T1000 (cell line): ENCODE results near the gene GALNT17.
"Not testable (repeated sequence)": the region's sequence is repeated elsewhere in the genome, so short reads cannot be mapped to it uniquely, and the experiment has no call there.

Source experiments
- DNase-seq: peaks from one replicate; lab custom pipeline; 2025; ENCODE audit warnings: mixed read lengths; lab: John Stamatoyannopoulos, UW

GALNT17 gene

DNA sequence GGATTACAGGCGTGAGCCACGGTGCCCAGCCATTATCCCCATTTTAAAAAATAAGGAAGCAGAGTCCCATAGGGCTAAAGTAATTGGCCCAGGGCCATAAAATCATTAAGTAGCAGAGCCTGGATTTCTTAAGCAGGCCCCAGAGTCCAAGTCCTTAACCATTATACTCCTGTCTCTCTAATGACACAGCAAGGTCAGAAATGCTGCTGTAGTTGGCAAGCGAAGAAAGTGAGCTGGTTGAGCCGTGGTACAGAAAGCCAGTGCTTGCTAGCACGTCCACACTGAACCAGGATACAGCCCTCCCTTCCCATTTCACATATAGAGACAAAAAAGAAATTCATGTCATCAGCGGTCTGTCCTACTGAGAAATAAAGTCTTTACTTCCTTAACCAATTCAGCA is 562.7 kb downstream of the GALNT17 start:
- DNase-seq: no peak

DNA sequence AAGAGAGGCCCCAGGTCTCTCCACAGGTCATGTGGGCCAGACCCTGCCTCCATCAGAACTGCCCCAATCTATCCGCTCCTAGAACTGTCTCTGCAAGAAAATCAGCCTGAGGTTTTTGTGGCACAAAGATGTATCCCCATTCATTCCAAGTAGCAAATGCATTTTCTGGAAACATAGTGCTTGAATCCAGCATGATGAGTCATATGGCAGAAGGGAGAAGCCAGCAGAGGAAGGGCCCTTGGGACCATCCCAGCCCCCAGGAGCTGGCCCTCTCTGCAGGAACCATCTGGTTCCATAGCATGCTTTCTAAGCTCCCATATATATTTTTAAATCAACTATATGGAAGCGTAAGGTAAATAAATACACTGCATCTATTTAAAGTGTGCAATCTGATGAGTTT is 563.2 kb downstream of the GALNT17 start:
- DNase-seq: no peak

- DNase-seq: no peak
Measured at GRCh38 chr7:71696511-71696910, 564.6 kb downstream of the GALNT17 start.

DNA sequence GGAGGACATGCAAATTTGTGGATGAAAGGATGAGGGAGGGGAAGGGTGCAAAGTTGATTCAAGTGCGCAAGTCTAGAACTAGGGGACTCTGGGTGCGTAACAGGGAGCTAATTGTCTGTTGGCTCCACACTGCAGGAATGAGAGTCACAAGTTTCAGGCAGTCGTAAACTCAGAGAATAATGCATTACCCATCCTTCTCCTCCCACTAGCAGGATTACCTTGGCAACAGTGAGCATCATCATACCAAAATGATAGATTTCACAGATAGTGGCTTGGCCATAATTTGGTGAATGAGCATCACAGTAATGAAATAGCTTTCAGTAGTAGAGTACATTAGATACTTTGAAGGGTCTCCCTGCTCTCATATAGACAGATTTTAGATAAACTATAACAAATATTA is 565.5 kb downstream of the GALNT17 start:
- no peak for DNase-seq

GRCh38 chr7:71705217-71705616 is 573.3 kb downstream of the GALNT17 start:
- no peak for DNase-seq

DNA sequence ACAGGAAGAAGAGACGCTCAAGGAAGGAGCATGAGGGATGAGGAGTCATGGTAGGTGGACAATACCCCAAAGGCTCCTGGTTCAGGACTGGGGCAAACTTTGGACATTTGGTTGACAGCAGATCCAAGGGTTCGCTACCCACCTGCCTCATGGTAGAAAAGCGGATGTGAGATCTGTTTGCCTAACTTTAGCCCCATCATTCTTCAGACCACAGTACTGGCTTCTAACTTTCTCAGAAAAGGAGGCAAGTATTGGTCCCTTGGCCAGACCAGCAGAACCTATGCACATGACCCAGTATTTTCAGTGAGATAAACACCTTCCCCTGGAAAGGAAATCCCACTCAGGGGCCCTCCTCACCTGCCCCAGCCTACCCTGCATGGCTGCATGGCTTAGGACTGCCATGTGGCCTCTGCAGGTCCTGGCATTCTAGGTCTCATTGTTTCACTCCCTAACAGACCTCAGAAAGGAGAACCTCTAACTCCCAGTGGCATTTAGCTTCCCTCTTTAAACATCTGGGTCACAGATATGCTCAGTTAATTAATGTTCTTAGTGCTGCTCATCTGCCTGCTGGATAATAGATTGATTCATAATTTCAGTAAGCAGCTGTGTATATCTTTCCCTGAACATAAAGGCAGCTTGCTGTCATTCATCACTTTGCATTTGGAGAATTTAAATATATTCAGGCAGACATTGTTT is 574.1 kb downstream of the GALNT17 start:
- no peak for DNase-seq

DNA sequence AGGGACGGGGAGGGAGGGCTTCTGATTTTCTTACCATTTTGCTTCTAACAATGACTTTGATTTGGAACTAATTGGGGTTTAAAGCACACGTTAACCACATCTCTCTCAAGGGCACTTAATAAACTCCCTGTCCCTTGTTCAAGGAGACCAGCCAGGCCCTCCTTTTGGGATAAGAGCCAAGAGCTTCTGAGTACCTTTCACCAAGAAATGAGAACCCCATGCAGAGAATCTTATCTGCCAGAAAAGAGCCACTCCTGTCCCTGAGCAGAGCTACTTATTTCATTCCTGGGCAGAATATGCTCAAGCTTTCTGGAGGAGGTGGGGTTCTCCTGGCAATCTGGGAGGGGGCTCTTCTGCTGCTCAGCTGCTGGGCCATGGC is 574.6 kb downstream of the GALNT17 start:
- DNase-seq: no peak

GRCh38 chr7:71707041-71707440 is 575.1 kb downstream of the GALNT17 start:
- DNase-seq: no peak

DNA sequence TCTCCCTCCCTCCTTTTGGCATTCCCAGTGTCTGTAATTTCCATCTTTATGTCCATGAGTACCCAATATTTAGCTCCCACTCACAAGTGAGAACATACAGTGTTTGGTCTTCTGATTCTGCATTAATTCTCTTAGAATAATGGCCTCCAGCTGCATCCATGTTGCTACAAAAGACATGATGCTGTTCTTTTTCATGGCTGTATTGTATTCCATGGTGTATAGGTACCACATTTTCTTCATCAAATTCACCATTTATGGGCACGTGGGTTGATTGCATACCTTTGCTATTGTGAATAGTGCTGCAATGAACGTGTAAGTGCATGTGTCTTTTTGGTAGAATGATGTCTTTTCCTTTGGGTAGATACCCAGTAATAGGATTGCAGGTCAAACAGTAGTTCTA is 576.8 kb downstream of the GALNT17 start:
- no peak for DNase-seq

GRCh38 chr7:71710442-71710841 is 578.5 kb downstream of the GALNT17 start:
- DNase-seq: no peak

DNA sequence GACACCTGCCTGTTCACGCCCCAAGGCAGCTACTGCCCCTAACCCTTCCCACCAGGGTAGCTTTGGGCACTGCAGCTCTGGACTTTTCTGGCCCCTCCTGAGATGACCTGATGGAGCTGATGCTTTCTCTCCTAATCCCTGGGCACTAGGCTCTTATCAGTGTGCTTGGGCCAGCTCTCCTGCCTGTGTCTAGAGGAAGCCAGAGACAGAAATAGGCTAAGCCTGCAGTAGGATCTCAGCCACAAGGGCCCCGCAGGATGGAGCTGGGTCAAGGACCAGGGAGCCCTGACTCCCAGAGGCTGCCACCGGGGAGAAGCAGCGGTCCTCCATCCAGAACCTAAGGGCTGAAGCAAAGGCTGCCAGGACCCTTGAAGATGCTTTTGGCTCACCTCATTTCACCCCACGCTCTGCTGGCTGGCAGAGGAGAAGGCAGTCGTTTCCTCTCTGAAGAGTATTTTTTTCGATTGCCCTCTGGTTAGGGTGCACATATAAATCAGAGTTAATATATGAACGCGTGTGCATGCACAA is 580.8 kb downstream of the GALNT17 start:
- no peak for DNase-seq

DNA sequence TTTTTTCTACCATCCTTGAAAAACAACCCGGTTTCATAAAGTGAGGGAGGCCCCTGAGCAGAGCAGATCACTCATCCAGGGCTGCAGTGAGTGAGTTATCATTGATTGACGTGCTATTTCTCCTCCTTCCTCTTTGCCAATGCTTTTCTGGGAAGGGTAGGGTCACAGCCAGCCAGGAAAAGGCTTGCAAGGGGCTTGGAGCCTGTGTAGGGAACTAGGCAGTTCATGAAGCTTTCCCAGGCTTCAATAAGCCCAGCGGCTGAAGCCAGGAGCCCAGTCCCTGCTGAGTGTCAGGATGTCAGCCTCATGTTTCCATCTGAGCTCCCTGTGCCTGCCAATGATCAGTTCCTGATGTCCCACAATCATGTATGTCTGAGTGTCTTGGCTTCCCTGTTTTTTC is 584.7 kb downstream of the GALNT17 start:
- DNase-seq: no peak

- DNase-seq: no peak
Measured at GRCh38 chr7:71718563-71718962, 586.6 kb downstream of the GALNT17 start.

DNA sequence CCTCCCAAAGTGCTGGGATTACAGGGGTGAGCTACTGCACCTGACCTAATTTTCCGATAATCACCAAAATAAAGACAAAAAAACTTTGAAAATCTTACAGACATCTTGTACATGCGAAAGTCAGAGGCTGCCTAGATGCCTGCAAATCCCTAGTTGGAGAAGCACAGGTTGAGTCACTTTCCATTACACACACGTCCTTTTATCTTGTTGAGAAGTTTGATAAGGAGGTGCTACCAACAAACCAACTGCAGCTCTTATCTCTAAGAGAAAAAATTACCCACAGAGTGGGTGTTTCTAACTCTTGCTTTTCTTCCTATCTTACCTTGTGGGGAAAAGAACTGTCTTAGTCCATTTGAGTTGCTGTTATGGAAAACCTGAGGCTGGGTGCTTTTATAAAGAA is 589.8 kb downstream of the GALNT17 start:
- DNase-seq: no peak

- no peak for DNase-seq
Measured at GRCh38 chr7:71723859-71724258, 591.9 kb downstream of the GALNT17 start.

GRCh38 chr7:71727347-71727746 is 595.4 kb downstream of the GALNT17 start:
- DNase-seq: no peak

DNA sequence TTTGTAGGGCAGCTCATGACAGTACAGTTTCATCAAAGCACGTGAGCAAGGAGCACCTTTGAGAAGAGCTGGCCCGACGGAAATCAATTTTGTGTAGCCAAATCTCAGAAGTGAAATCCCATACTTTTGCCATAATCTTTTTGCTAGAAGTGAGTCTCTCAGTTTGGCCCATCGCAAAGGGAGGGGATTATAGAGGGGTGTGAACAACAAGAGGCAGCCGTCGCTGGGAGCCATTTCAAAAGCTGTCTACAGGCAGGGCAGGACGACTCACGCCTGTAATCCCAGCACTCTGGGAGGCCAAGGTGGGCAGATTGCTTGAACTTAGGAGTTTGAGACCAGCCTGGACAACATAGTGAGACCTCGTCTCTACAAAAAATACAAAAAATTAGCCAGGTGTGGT is 599.8 kb downstream of the GALNT17 start:
- no peak for DNase-seq

DNA sequence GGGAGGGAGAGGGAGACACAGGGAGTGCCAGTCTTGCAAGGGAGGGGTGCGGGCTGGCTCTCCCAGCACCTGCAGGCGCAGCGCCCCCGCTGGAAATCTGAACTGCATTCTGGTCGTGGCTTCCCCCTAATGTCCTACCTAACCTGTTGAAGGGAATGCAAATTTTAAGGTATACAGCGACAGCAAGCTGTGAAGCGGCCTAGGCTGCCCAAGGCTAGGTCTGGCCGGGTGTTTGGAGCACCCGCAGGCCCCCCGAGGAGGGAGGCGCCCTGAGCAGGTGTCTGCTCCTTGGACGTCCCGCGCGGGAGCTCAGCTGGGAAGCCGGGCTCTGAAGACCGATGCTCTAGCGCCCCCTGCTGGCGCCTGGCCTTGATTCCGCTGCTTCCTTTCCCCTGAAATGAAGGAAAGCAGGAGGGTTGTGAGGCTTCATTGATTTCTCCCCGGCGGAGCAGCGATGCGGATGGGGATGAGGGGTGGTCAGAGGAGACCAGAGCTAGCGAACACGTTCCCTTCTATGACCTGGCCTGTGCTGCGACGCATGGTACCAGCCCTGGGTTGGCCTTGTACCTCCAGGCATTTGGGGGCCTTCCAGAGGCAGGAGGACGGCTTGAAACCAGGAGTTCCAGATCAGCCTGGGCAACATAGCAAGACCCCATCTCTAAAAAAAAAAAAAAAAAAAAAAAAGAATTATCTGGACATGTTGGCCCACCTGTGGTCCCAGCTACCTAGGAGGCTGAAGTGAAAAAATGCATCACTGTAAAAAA is 601.3 kb downstream of the GALNT17 start:
- peak; percentile 35 for DNase-seq

DNA sequence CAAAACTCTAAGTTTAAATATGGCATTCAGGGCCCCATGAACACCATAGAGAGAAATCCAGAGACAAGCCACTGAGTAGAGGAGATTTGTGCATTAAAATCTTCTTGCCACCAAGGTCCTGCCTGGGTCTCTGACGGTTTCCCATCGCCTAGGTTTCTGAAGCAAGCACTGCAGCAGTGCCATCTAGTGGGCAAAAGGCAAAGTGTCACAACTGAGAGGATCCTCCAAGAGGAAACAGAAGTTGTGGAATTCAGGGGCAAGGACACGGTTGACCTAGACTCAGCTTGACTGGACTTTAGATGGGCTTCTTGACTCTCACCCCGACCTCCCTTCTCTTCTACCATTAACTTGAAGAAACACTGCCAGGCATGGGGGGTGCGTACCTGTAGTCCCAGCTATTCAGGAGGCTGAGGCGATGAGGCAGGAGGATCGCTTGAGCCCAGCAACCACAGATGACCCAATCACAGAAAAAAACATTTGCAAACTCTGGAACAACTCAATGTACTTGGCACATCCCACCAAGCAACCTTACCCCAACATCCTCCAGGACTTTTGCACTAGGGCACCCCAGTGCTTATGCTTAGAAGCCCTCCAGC is 604.1 kb downstream of the GALNT17 start:
- DNase-seq: peak; percentile 11

GRCh38 chr7:71737931-71738540 is 606.1 kb downstream of the GALNT17 start:
- not testable (repeated sequence) for DNase-seq

DNA sequence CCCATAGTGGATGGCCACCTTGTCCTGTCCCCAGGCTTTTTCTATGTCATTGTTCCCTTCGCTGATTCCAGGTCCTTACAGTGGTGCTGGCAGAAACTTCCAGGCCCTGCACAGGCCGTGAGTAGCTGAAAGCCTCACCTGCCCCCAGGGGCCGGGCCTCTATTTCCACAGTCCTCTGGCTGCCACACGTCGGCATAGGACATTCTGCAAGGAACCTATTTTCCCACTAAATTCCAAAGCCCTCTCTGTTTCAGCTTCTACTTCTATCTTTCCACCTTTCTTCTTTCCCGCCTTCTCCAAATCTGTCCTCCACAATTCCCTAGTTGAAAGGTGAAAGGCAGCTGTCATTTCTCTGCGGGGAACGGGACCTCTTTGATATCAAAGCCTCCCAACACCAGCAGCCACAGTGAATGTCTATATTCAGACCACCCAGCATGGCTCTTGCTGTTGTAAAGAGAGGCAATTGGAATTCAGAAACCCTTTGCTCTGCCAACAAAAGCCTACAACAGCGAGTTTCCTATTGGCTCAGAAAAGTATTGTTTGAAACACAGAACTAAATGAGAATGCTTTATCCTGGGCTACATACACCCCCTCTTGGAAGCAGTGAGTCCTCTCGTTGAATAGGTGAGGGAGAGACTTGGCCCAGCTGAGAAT is 607.7 kb downstream of the GALNT17 start:
- no peak for DNase-seq

DNA sequence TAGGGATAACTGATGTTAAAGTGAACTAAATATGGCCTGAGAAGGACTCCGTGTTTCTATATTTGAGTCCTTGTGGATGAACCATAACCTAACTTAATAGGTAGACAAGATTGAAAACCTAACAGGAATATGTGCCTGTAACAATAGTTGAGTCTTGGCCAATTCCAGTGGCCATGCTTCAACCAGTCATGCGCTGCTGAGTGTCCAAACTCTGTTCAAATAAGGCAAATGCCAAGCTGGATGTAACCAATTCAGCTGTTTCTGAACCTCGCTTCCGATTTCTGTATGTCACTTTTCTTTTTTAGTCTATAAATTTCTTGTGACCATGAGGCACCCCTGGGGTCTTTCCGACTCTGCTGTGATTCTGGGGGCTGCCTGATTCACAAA is 608.2 kb downstream of the GALNT17 start:
- DNase-seq: no peak
